Karpas-422 (cell line): Measurements from ENCODE around the gene FOXE3. TPM values are rescaled to one million over a fixed set of nuclear protein-coding genes. Genes with fewer than 3 reads are reported as not detected.

Source experiments
- total RNA-seq: library from RNA; depleted of rRNA; stranded (reverse); fragments of >200 nt; shearing (Covaris generic); gene quantifications from 2 replicates; pipeline ENCODE4 v1.2.3, GENCODE V29; 2014; ENCODE audit warnings: low replicate concordance; rRNA removed

FOXE3 gene
- total RNA-seq, 1 experiment from 2014 or later, result not detected

Other genes with a start within 250 kb of the FOXE3 start
- not detected in 2 replicates for gene PDZK1IP1, start 226.2 kb upstream of the FOXE3 start, total RNA-seq
- gene TAL1, start 184.1 kb upstream of the FOXE3 start, total RNA-seq, result not detected in 2 replicates
- gene STIL, start 102.1 kb upstream of the FOXE3 start, total RNA-seq, result 15.2 and 29.4 TPM in 2 replicates
- gene CMPK1, start 82.5 kb upstream of the FOXE3 start, total RNA-seq, result 78.5 and 166 TPM in 2 replicates
- gene FOXD2, start 21.8 kb downstream of the FOXE3 start, total RNA-seq, result 0.07 and 0.51 TPM in 2 replicates